WTC11 (cell line): Measurements from ENCODE around the gene PDIA2. TPM values are rescaled to one million over a fixed set of nuclear protein-coding genes. Genes with fewer than 3 reads are reported as not detected.

Experiments used
- ATAC-seq: fragments of 200-7000 bp; cut with Tn5 transposase; 2 replicates; pipeline ENCODE4 v1.10.0; 2021; ENCODE audit warnings: mild to moderate bottlenecking, moderate library complexity
- CTCF ChIA-PET: fragments of 300-600 bp; sonication (Branson Sonifier 250); formaldehyde crosslinking; loops from one replicate; lab custom pipeline; 2021; ENCODE audit warnings: antibody characterized with exemption; lab: Charles Lee
- POLR2A ChIA-PET: fragments of 350-600 bp; sonication (Branson Sonifier 250); formaldehyde crosslinking; loops from one replicate; lab custom pipeline; 2021; ENCODE audit warnings: antibody characterized with exemption; lab: Charles Lee
- DNase-seq: peaks from one replicate; pipeline ENCODE4 v3.0.0; 2021; ENCODE audit warnings: low spot score
- H3K27ac Mint-ChIP-seq: 2 replicates; pipeline ENCODE4 v1.8.0; 2021; ENCODE audit warnings: mixed read lengths
- H3K27me3 Mint-ChIP-seq: 2 replicates; pipeline ENCODE4 v1.8.0; 2021; ENCODE audit warnings: low read depth, mild to moderate bottlenecking, moderate library complexity, mixed read lengths
- H3K36me3 Mint-ChIP-seq: 2 replicates; pipeline ENCODE4 v1.8.0; 2021; ENCODE audit warnings: mixed read lengths
- H3K4me1 Mint-ChIP-seq: 2 replicates; pipeline ENCODE4 v1.8.0; 2022; ENCODE audit warnings: mixed read lengths
- H3K4me3 Mint-ChIP-seq: 2 replicates; pipeline ENCODE4 v1.8.0; 2021; ENCODE audit warnings: mild to moderate bottlenecking, moderate library complexity, mixed read lengths
- H3K9me3 Mint-ChIP-seq: 2 replicates; pipeline ENCODE4 v1.8.0; 2021; ENCODE audit warnings: mixed read lengths
- ARID4B ChIP-seq: sonication (generic); formaldehyde crosslinking; IDR thresholded peaks from 2 replicates; pipeline ENCODE4 v1.8.0; 2023; ENCODE audit warnings: missing genetic modification reagents, mild to moderate bottlenecking, borderline replicate concordance
- CTCF ChIP-seq: fragments of 200-600 bp; IDR thresholded peaks from 2 replicates; pipeline ENCODE4 v1.8.0; 2022; ENCODE audit warnings: antibody characterized with exemption
- E2F1 ChIP-seq: sonication (generic); formaldehyde crosslinking; IDR thresholded peaks from 2 replicates; pipeline ENCODE4 v1.8.0; 2022; ENCODE audit warnings: mild to moderate bottlenecking, missing genetic modification reagents
- ETV6 ChIP-seq: sonication (generic); formaldehyde crosslinking; IDR thresholded peaks from 2 replicates; pipeline ENCODE4 v1.8.1; 2022; ENCODE audit warnings: mild to moderate bottlenecking, missing genetic modification reagents
- FOXK1 ChIP-seq: sonication (generic); formaldehyde crosslinking; IDR thresholded peaks from 2 replicates; pipeline ENCODE4 v1.8.0; 2022; ENCODE audit warnings: mild to moderate bottlenecking, moderate library complexity, missing genetic modification reagents
- FOXP4 ChIP-seq: sonication (generic); formaldehyde crosslinking; IDR thresholded peaks from 2 replicates; pipeline ENCODE4 v1.8.0; 2022; ENCODE audit warnings: mild to moderate bottlenecking, missing genetic modification reagents
- GTF2I ChIP-seq: fragments of 250-450 bp; sonication (Bioruptor Pico); conservative IDR thresholded peaks from 2 replicates; pipeline ENCODE4 v1.4.0; 2021; ENCODE audit warnings: mild to moderate bottlenecking
- HMGA2 ChIP-seq: fragments of 250-450 bp; sonication (Bioruptor Pico); IDR thresholded peaks from 2 replicates; pipeline ENCODE4 v1.4.0; 2021; ENCODE audit warnings: mild to moderate bottlenecking, moderate library complexity
- MXD4 ChIP-seq: fragments of 250-450 bp; sonication (Bioruptor Pico); IDR thresholded peaks from 2 replicates; pipeline ENCODE4 v1.8.0; 2021; ENCODE audit warnings: mild to moderate bottlenecking, moderate library complexity, borderline replicate concordance
- NFATC4 ChIP-seq: fragments of 250-450 bp; sonication (Bioruptor Pico); IDR thresholded peaks from 2 replicates; pipeline ENCODE4 v1.9.0; 2021; ENCODE audit warnings: mild to moderate bottlenecking
- NR3C1 ChIP-seq: sonication (generic); formaldehyde crosslinking; conservative IDR thresholded peaks from 2 replicates; pipeline ENCODE4 v1.8.1; 2023; ENCODE audit warnings: low read depth, mild to moderate bottlenecking, missing genetic modification reagents
- PRDM15 ChIP-seq: sonication (generic); formaldehyde crosslinking; IDR thresholded peaks from 2 replicates; pipeline ENCODE4 v1.8.0; 2022; ENCODE audit warnings: missing genetic modification reagents
- PRRX2 ChIP-seq: fragments of 250-450 bp; sonication (Bioruptor Pico); IDR thresholded peaks from 2 replicates; pipeline ENCODE4 v1.8.0; 2021; ENCODE audit warnings: mild to moderate bottlenecking
- RELA ChIP-seq: sonication (generic); formaldehyde crosslinking; IDR thresholded peaks from 2 replicates; pipeline ENCODE4 v1.8.1; 2022; ENCODE audit warnings: missing genetic modification reagents, mild to moderate bottlenecking, borderline replicate concordance
- SMAD3 ChIP-seq: sonication (generic); formaldehyde crosslinking; IDR thresholded peaks from 2 replicates; pipeline ENCODE4 v1.8.0; 2022; ENCODE audit warnings: missing genetic modification reagents, mild to moderate bottlenecking, borderline replicate concordance
- SMAD4 ChIP-seq: sonication (generic); formaldehyde crosslinking; IDR thresholded peaks from 2 replicates; pipeline ENCODE4 v1.8.0; 2022; ENCODE audit warnings: mild to moderate bottlenecking, missing genetic modification reagents
- STAT6 ChIP-seq: sonication (generic); formaldehyde crosslinking; conservative IDR thresholded peaks from 2 replicates; pipeline ENCODE4 v1.8.1; 2023; ENCODE audit warnings: mild to moderate bottlenecking, low read depth, missing genetic modification reagents, moderate library complexity
- ZNF232 ChIP-seq: sonication (generic); formaldehyde crosslinking; IDR thresholded peaks from 2 replicates; pipeline ENCODE4 v1.8.0; 2022; ENCODE audit warnings: mild to moderate bottlenecking, missing genetic modification reagents
- ZNF423 ChIP-seq: fragments of 250-450 bp; sonication (Bioruptor Pico); IDR thresholded peaks from 2 replicates; pipeline ENCODE4 v2.1.2; 2022; ENCODE audit warnings: mild to moderate bottlenecking, moderate library complexity
- total RNA-seq: library from RNA; stranded (reverse); gene quantifications from 3 replicates; pipeline ENCODE4 v1.2.3, GENCODE V29; 2021

PDIA2 gene
- total RNA-seq, 1 experiment from 2014 or later = 2.4 TPM

- TF ChIP-seq STAT6 (CRISPR knock-in tag) = no peak
- no peak for TF ChIP-seq ZNF232
- TF ChIP-seq HMGA2 (CRISPR knock-in tag) = no peak
- no peak for TF ChIP-seq NR3C1 (CRISPR knock-in tag)
- TF ChIP-seq E2F1 (CRISPR knock-in tag) = no peak
- no peak for TF ChIP-seq MXD4 (CRISPR knock-in tag)
- no peak for TF ChIP-seq ARID4B (CRISPR knock-in tag)
- no peak for TF ChIP-seq RELA (CRISPR knock-in tag)
- TF ChIP-seq ZNF423 (CRISPR knock-in tag) = no peak
- no peak for TF ChIP-seq ETV6 (CRISPR knock-in tag)
- no peak for TF ChIP-seq SMAD4 (CRISPR knock-in tag)
Observed at GRCh38 chr16:287981-288920, 5.3 kb downstream of the PDIA2 start (continued).

GRCh38 chr16:289395-289997 lies 6.5 kb downstream of the PDIA2 start:
- H3K36me3 Mint-ChIP-seq = peaks cover 23% of the 10 kb centered on the region
- DNase-seq = no peak
- no peaks in the 10 kb centered on the region for H3K4me1 Mint-ChIP-seq
- H3K27me3 Mint-ChIP-seq = no peaks in the 10 kb centered on the region
- ChIA-PET POLR2A (no interaction called here), CTCF (no interaction called here)
- no peaks in the 10 kb centered on the region for H3K9me3 Mint-ChIP-seq
- no peak for ATAC-seq
- H3K27ac Mint-ChIP-seq = no peak overlapping the region
- no peak overlapping the region for H3K4me3 Mint-ChIP-seq
- TF ChIP-seq SMAD3 (CRISPR knock-in tag) = no peak
- TF ChIP-seq PRRX2 (CRISPR knock-in tag) = no peak
- no peak for TF ChIP-seq GTF2I (CRISPR knock-in tag)
- TF ChIP-seq FOXK1 = no peak
- TF ChIP-seq NFATC4 (CRISPR knock-in tag) = no peak
- no peak for TF ChIP-seq CTCF
- no peak for TF ChIP-seq FOXP4
- no peak for TF ChIP-seq PRDM15
